HG02642 (cell line): ENCODE measurements around the gene ART3.
"Not testable (repeated sequence)": the region's sequence is repeated elsewhere in the genome, so short reads cannot be mapped to it uniquely, and the experiment has no call there.

Experiments used
- ATAC-seq: cut with Tn5 transposase; IDR thresholded peaks from one replicate; pipeline ENCODE4 v1.9.1; 2021; ENCODE audit warnings: mild to moderate bottlenecking; ENCODE audit not compliant: unreplicated experiment, poor library complexity

Gene ART3, protein sequence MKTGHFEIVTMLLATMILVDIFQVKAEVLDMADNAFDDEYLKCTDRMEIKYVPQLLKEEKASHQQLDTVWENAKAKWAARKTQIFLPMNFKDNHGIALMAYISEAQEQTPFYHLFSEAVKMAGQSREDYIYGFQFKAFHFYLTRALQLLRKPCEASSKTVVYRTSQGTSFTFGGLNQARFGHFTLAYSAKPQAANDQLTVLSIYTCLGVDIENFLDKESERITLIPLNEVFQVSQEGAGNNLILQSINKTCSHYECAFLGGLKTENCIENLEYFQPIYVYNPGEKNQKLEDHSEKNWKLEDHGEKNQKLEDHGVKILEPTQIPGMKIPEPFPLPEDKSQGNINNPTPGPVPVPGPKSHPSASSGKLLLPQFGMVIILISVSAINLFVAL

DNA sequence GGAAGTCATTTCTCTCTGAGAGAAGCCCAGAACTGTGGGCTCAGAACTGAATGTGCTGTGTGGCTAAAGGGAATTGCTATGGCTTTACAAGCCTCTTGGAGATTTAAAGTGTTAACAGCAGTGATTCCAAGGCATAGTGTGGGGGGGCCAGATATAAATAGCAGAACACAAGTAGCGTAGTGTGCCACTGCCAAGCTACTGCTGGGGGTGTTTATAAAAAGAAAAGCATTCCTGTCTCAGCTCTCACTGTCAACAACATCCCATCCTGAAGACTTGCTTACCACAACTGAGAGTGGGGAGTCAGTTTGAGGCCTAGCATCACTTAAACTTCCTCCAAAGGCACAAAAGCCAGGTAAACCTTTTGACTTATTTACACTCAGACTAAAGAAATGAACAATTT is at the start of gene ART3:
Gene ART3, plus strand, starts transcription at position 242 of the 400 bp plus-strand sequence. CDS start 1,181 bp downstream, outside the sequence.
- ATAC-seq, result no peak

- ATAC-seq, result no peak
Measured at GRCh38 chr4:76028350-76028765, 46.2 kb upstream of the ART3 start.

DNA sequence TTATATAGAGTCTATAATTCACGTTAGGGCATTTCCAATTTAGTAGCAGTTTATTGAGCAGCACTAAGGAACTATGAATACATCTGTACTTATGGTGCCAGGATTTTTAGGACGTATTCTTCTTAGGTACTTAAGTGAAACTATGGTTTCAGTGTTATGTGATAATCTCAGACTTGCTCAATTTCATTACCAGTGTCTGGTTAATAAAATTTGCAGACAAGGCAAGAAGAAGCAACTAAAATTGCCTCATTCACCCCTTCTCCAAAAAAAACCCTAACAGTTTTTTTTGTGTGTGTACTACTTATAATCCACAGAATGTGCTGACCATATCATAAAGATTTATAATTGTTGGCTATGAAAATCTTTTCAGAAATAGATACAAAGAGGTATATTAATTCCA is 45.2 kb upstream of the ART3 start:
- no peak for ATAC-seq

- no peak for ATAC-seq
Measured at GRCh38 chr4:76035141-76035540, 39.4 kb upstream of the ART3 start.

DNA sequence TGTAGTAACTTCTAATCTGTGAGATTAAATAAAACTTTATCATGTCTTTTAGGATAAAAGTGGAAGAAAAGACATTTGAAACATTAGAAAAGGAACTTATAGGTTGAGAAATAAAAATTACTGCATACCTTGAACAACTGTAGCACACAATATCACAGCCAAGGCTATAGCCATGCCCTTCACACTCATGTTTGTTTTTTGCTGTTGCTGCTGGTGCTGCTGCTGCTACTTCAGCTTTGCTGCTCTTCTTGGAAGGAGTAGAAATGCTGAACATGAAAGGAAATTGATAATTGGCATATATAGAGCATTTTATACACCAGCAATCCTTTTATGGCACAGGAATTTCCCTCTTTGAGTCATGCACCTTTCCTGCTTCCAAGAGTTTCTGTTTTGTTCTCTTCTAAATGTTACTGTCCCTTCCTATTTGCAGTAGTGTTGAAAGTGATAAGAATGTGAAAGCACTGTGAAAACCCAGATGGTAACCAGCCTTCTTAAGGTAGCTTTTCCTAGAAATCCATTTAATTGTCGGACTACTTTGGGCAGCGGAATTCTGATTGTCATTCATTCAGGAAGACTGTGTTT is 38.6 kb upstream of the ART3 start, which contains the start of gene CXCL11:
Gene CXCL11, minus strand, starts transcription at position 272 of the 582 bp plus-strand sequence. Its CDS starts 83 bp downstream, at position 189.
- ATAC-seq, result no peak

- ATAC-seq, result no peak
Measured at GRCh38 chr4:76036855-76037254, 37.7 kb upstream of the ART3 start.

DNA sequence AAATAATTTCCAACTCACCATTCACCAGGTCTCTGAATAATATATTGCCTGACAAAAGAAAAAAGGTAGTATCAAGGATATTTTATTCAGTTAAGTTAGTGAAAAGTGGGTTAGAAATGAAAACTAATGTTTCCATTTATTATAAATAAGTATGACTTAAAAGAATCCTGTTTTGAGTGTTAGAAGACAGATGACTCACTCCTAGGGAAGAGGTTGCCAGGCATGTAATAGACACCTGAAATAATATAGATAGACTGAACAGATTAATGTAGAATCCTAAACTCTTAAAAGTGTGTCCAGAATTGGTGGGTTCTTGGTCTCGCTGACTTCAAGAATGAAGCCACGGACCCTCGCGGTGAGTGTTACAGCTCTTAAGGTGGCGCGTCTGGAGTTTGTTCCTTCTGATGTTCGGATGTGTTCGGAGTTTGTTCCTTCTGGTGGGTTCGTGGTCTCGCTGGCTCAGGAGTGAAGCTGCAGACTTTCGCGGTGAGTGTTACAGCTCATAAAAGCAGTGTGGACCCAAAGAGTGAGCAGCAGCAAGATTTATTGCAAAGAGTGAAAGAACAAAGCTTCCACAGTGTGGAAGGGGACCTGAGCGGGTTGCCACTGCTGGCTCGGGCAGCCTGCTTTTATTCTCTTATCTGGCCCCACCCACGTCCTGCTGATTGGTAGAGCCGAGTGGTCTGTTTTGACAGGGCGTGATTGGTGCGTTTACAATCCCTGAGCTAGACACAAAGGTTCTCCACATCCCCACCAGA is 32.1 kb upstream of the ART3 start:
- ATAC-seq, result not testable (repeated sequence)

DNA sequence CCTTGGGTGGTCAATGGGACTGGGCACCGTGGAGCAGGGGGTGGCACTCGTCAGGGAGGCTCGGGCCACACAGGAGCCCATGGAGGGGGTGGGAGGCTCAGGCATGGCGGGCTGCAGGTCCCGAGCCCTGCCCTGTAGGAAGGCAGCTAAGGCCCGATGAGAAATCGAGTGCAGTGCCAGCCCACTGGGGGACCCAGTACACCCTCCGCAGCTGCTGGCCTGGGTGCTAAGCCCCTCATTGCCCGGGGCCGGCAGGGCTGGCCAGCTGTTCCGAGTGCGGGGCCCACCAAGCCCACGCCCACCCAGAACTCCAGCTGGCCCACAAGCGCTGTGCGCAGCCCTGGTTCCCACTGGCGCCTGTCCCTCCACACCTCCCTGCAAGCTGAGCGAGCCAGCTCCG is 31.2 kb upstream of the ART3 start:
- not testable (repeated sequence) for ATAC-seq

DNA sequence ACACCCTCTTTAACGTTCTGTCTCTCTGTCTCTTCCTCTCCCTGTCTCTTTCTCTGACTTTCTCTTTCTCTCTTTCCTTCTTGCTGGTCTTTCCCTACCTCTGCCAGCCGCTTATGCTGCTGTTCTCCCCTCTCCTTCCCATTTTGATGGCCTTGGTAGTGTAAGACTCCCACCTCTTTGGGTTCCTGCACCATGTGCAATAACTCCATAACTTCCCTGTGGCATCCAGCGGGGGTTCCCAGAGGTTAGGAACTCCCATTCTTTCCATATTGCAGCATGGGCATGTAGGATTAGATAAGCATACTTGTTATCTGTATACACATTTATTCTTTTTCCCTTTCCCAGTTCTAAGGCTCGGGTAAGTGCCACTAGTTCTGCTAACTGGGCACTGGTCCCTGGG is 29.8 kb upstream of the ART3 start:
- not testable (repeated sequence) for ATAC-seq

DNA sequence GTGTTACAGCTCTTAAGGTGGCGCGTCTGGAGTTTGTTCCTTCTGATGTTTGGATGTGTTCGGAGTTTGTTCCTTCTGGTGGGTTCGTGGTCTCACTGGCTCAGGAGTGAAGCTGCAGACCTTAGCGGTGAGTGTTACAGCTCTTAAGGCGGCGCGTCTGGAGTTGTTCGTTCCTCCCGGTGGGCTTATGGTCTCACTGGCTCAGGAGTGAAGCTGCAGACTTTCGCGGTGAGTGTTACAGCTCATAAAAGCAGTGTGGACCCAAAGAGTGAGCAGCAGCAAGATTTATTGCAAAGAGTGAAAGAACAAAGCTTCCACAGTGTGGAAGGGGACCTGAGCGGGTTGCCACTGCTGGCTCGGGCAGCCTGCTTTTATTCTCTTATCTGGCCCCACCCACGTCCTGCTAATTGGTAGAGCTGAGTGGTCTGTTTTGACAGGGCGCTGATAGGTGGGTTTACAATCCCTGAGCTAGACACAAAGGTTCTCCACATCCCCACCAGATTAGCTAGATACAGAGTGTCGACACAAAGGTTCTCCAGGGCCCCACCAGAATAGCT is 24.6 kb upstream of the ART3 start:
- not testable (repeated sequence) for ATAC-seq

- ATAC-seq, result not testable (repeated sequence)
Measured at GRCh38 chr4:76050560-76051050, 23.9 kb upstream of the ART3 start.

GRCh38 chr4:76053730-76054129 is 20.8 kb upstream of the ART3 start:
- no peak for ATAC-seq

- peak; percentile 95 for ATAC-seq
Measured at GRCh38 chr4:76055016-76055415, 19.5 kb upstream of the ART3 start.

- no peak for ATAC-seq
Measured at GRCh38 chr4:76055421-76055820, 19.1 kb upstream of the ART3 start.

DNA sequence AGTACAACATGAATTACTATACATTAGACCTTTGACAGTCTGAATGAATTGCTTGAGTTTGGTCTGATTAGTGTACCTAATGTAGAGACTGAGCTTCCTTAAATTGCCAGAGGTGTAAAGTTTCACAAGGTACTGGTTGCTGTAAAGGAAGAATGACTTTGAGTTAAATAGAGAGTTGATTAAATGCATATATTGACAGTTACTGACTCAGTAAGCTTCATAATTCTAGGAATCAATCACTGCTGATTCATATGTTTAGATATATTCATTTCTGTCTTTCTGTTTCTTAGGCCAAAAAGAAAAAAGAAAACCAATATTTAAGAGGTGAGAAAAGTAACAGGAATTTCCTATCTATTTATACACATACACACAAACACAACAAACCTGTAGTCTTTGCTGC is 16.2 kb upstream of the ART3 start:
- peak; percentile 42 for ATAC-seq

GRCh38 chr4:76058888-76059426 is 15.6 kb upstream of the ART3 start:
- ATAC-seq, result peak; percentile 37

GRCh38 chr4:76059750-76060149 is 14.8 kb upstream of the ART3 start:
- no peak for ATAC-seq

DNA sequence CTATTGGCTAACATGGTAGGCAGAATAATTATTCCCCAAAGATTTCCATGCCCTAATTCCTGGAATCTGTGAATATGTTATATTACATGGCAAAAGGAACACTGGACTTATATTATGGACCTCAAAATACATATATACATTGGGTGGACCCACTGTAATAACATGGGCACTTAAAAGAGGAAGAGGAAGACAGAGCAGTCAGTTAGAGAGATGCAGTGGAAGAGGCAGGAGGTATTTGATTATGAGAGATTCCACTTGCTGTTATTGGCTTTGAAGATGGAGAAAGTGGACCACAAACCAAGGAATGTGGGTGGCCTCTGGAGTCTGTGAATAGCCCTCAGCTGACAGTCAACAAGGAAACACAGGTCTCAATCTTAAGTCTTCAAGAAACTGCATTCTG is 14.0 kb upstream of the ART3 start:
- no peak for ATAC-seq

GRCh38 chr4:76061421-76061820 is 13.1 kb upstream of the ART3 start:
- no peak for ATAC-seq

DNA sequence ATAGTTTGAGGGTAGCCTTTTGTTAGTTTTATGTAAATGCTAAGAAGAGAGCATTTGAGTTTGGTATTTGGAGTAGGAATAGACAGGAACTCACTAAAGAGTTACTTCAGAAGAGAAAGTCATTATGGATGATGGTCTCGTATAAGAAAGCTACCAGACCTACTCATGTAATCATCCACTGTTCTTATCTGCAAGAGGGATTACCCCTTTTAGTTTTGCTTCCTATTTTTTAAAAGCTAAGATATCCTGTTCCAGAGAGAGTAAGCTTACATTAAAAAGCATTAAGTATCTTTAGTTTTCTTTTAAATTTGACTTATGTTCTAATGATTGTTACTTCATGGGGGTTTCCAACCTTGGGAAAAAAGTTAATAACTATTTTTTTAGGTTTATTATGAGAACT is 12.5 kb upstream of the ART3 start:
- peak; percentile 50 for ATAC-seq
